B cell (primary cell): Measurements from ENCODE around the gene NRGN.

ENCODE experiments used
- CTCF ChIP-seq: fragments of 200-600 bp; IDR thresholded peaks from one replicate; pipeline ENCODE4 v1.8.0; 2022; ENCODE audit warnings: antibody characterized with exemption, mild to moderate bottlenecking
- EZH2 ChIP-seq: IDR thresholded peaks from 2 replicates; pipeline ENCODE4 v1.6.1; 2012; ENCODE audit warnings: borderline replicate concordance, low read depth, mild to moderate bottlenecking, moderate library complexity, low read length; ENCODE audit not compliant: insufficient read depth, poor library complexity, severe bottlenecking

DNA sequence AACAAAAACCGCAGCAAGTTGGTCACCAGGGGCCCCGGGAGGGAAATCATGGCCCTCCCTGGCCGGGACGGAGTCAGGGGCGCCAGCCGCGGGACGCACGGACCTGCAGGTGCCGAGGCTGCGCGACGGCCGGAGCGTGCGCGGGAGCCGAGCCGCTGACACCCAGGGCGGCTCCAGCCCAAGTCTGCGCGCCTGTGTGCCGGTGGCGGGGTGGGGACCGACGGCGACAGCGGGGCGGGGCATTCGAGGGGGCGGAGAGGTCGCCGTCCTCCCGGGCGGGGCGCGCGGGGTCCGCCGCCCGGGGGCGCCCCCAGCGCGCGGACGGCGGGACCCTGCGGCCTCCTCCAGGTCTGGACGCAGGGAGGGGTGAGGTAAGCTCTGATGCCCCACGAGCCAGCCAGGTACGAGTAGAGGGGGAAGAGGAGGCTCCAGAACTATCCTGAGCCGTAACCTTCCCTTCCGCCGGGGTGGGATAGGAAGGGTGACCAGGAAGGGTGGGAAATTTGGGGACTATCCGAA lies 22.4 kb downstream of the NRGN start, which contains the start of gene ESAM:
- TF ChIP-seq EZH2 (no peak), CTCF (no peak)
